Erythroblast (primary cell): ENCODE results near the gene NSFL1C.

Experiments used
- GATA1 ChIP-seq: IDR thresholded peaks from 2 replicates; pipeline ENCODE4 v1.6.1; 2011; ENCODE audit warnings: low read depth, mild to moderate bottlenecking, control low read depth, low read length, moderate library complexity
- POLR2A ChIP-seq: IDR thresholded peaks from 2 replicates; pipeline ENCODE4 v1.6.1; 2011; ENCODE audit warnings: mild to moderate bottlenecking, low read length

- TF ChIP-seq POLR2A (no peak), GATA1 (no peak)
These were observed 28.3 kb downstream of the NSFL1C start for GRCh38 chr20:1438361-1438760.
